Smooth muscle cell (in vitro differentiated cells): Measurements from ENCODE around the gene NINJ2. TPM values are rescaled to one million over a fixed set of nuclear protein-coding genes. Genes with fewer than 3 reads are reported as not detected.
A peak's percentile ranks its signal among the peaks of the same experiment; 100 is the strongest.

Experiments
- DNase-seq: peaks from one replicate; lab custom pipeline; 2025; ENCODE audit not compliant: unreplicated experiment; lab: John Stamatoyannopoulos, UW
- H2AFZ ChIP-seq: fragments of 200-600 bp; sonication (generic); 2 replicates; pipeline ENCODE4 v1.6.0; 2016; ENCODE audit warnings: antibody characterized with exemption, low read depth, mild to moderate bottlenecking
- H3F3A ChIP-seq: fragments of 200-600 bp; sonication (generic); 2 replicates; pipeline ENCODE4 v1.6.0; 2017; ENCODE audit warnings: antibody characterized with exemption, low read depth
- H3K27ac ChIP-seq: fragments of 200-600 bp; sonication (generic); 2 replicates; pipeline ENCODE4 v1.5.1; 2016; ENCODE audit warnings: low read depth, mild to moderate bottlenecking
- H3K27me3 ChIP-seq: fragments of 200-600 bp; sonication (generic); 2 replicates; pipeline ENCODE4 v1.6.1; 2016; ENCODE audit warnings: low read depth, mild to moderate bottlenecking
- H3K36me3 ChIP-seq: fragments of 200-600 bp; sonication (generic); 2 replicates; pipeline ENCODE4 v1.5.1; 2016; ENCODE audit warnings: low read depth
- H3K4me1 ChIP-seq: fragments of 200-600 bp; sonication (generic); 2 replicates; pipeline ENCODE4 v1.5.1; 2016; ENCODE audit warnings: low read depth
- H3K4me2 ChIP-seq: fragments of 200-600 bp; sonication (generic); 2 replicates; pipeline ENCODE4 v1.6.0; 2016; ENCODE audit warnings: mild to moderate bottlenecking
- H3K4me3 ChIP-seq: fragments of 200-600 bp; sonication (generic); 2 replicates; pipeline ENCODE4 v1.5.1; 2016; ENCODE audit warnings: mild to moderate bottlenecking
- H3K79me2 ChIP-seq: fragments of 200-600 bp; sonication (generic); 2 replicates; pipeline ENCODE4 v1.6.0; 2016; ENCODE audit warnings: low read depth, mild to moderate bottlenecking
- H3K9ac ChIP-seq: fragments of 200-600 bp; sonication (generic); 2 replicates; pipeline ENCODE4 v1.6.0; 2016; ENCODE audit warnings: low read depth
- H3K9me3 ChIP-seq: fragments of 200-600 bp; sonication (generic); replicated peaks from 2 replicates; pipeline ENCODE4 v1.5.1; 2016; ENCODE audit warnings: low read depth
- H4K20me1 ChIP-seq: fragments of 200-600 bp; sonication (generic); 2 replicates; pipeline ENCODE4 v1.6.0; 2016; ENCODE audit warnings: low read depth
- WGBS: methylation state at CpG from one replicate; pipeline ENCODE4 v1.1.7; 2016; ENCODE audit warnings: low lambda C conversion rate; 5-methylcytosine and 5-hydroxymethylcytosine counted together
- polyA plus RNA-seq: library from polyadenylated mRNA; unstranded; fragments of >200 nt; fragmentation: Nextera tagmentation; extraction: Ambion mirVana; gene quantifications from 2 replicates; pipeline ENCODE4 v1.2.1, GENCODE V29; 2016
- total RNA-seq: library from RNA; depleted of rRNA; stranded (reverse); fragments of >200 nt; gene quantifications from 2 replicates; pipeline ENCODE4 v1.2.3, GENCODE V29; 2014
- TF ChIP-seq, protein P1 (sequence below): fragments of 200-600 bp; sonication (generic); IDR thresholded peaks from 2 replicates; pipeline ENCODE4 v1.5.1; 2017; ENCODE audit warnings: borderline replicate concordance, mild to moderate bottlenecking, antibody characterized with exemption; ENCODE audit not compliant: insufficient read depth, poor library complexity, severe bottlenecking

Gene NINJ2
- total and polyA plus RNA-seq, 2 experiments from 2014 or later: 4.2 to 12.1 TPM

DNA sequence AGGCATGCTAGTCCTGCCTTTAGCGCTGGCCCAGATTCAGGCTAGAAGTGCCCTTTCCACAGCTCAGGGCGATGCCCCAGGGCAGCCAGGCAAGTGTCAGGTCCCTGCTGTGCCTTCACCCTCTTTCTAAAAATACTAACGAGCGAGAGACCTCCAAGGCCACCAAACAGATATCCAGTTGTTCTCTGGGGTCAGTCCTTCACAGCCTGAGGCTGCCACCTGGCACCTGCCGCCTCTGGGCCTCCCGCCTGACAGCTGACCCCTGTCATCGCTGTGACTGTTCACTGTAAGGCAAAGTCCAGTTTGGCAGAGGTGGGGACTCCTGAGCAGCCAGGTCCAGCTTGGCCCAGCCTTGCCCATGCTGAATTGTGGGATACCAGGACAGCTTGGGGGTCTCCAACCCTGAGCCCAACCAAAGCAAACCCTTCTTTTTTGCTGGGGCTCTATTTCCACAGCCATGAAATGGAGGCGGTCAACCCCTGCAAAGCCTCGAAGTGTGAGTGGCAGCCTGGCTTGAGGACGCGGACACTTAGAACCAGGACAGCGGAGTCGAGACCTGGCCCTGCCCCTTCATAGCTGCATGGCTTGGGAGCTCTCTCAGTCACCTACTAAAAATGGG is 79.9 kb downstream of the NINJ2 start:
- Histone ChIP-seq H3K79me2 (no peaks in the 10 kb centered on the region), H3K4me3 (no peak overlapping the region), H2AFZ (no peak overlapping the region), H3K27ac (no peak overlapping the region), H3K27me3 (no peaks in the 10 kb centered on the region), H3K4me1 (peaks cover 15% of the 10 kb centered on the region), H3K9ac (no peak overlapping the region), H4K20me1 (no peaks in the 10 kb centered on the region), H3K36me3 (no peaks in the 10 kb centered on the region), H3F3A (peaks cover 3% of the 10 kb centered on the region), H3K4me2 (no peak overlapping the region), H3K9me3 (no peaks in the 10 kb centered on the region)
- TF ChIP-seq, protein P1, sequence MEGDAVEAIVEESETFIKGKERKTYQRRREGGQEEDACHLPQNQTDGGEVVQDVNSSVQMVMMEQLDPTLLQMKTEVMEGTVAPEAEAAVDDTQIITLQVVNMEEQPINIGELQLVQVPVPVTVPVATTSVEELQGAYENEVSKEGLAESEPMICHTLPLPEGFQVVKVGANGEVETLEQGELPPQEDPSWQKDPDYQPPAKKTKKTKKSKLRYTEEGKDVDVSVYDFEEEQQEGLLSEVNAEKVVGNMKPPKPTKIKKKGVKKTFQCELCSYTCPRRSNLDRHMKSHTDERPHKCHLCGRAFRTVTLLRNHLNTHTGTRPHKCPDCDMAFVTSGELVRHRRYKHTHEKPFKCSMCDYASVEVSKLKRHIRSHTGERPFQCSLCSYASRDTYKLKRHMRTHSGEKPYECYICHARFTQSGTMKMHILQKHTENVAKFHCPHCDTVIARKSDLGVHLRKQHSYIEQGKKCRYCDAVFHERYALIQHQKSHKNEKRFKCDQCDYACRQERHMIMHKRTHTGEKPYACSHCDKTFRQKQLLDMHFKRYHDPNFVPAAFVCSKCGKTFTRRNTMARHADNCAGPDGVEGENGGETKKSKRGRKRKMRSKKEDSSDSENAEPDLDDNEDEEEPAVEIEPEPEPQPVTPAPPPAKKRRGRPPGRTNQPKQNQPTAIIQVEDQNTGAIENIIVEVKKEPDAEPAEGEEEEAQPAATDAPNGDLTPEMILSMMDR: peak; percentile 16
- no peak for DNase-seq
- 60% methylated on average over 13 of the region's 13 CpGs for WGBS

DNA sequence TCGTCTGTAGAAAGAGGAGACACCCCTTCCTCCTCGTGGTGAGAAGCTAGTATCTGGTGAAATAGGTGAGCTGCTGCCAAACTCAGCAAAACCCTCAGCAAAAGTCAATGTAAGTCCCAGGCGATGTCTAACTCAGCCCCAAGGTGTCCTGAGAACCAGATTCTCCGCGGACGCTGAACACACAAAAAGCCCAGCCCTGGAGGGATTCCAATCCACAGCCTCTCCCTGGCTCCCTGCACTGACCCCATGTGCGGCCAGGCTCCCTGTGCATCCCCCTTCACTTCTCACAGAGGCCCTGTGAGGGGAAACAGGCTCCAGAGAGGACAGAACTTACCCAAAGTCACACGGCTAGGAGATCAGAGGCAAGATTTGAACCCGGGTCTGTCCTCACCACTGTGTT is 81.5 kb downstream of the NINJ2 start:
- TF ChIP-seq, protein P1: no peak
- no peak overlapping the region for H3K4me2 ChIP-seq
- WGBS: 94% methylated on average over 9 of the region's 9 CpGs
- no peaks in the 10 kb centered on the region for H3K36me3 ChIP-seq
- H3K4me1 ChIP-seq: peaks cover 16% of the 10 kb centered on the region
- H3K27me3 ChIP-seq: no peaks in the 10 kb centered on the region
- DNase-seq: no peak
- H3K9ac ChIP-seq: no peak overlapping the region
- H4K20me1 ChIP-seq: no peaks in the 10 kb centered on the region
- no peaks in the 10 kb centered on the region for H3K79me2 ChIP-seq
- no peak overlapping the region for H3K27ac ChIP-seq
- no peak overlapping the region for H2AFZ ChIP-seq
- H3K9me3 ChIP-seq: no peaks in the 10 kb centered on the region
- no peak overlapping the region for H3K4me3 ChIP-seq
- peaks cover 3% of the 10 kb centered on the region for H3F3A ChIP-seq

DNA sequence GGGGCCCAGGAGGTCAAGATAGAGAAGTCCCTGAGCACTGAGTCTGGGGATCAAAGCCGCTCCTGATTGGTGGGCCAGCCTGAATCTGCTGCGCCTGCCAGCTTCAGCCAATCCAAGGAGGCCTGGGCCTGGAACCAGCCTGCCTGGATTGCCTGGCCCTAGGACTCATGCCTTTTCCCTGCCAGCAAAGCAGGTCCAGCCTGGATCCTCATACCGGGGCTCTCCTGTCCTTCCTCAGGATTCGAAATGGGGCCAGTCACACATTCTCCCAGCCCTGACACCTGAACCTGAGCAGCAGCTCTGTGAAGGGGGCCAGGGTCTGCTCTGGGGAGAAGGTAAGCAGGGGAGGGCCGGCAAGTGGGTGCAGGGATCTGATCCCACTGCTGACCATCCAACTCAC is 81.9 kb downstream of the NINJ2 start:
- no peak overlapping the region for H3K27ac ChIP-seq
- H3K9me3 ChIP-seq: no peaks in the 10 kb centered on the region
- no peak overlapping the region for H3K4me3 ChIP-seq
- H3K4me2 ChIP-seq: no peak overlapping the region
- peaks cover 3% of the 10 kb centered on the region for H3F3A ChIP-seq
- peaks cover 16% of the 10 kb centered on the region for H3K4me1 ChIP-seq
- H3K9ac ChIP-seq: no peak overlapping the region
- no peaks in the 10 kb centered on the region for H3K79me2 ChIP-seq
- TF ChIP-seq, protein P1: no peak
- no peaks in the 10 kb centered on the region for H3K27me3 ChIP-seq
- no peaks in the 10 kb centered on the region for H3K36me3 ChIP-seq
- no peaks in the 10 kb centered on the region for H4K20me1 ChIP-seq
- H2AFZ ChIP-seq: no peak overlapping the region
- no peak for DNase-seq
- 94% methylated on average over 5 of the region's 5 CpGs for WGBS

DNA sequence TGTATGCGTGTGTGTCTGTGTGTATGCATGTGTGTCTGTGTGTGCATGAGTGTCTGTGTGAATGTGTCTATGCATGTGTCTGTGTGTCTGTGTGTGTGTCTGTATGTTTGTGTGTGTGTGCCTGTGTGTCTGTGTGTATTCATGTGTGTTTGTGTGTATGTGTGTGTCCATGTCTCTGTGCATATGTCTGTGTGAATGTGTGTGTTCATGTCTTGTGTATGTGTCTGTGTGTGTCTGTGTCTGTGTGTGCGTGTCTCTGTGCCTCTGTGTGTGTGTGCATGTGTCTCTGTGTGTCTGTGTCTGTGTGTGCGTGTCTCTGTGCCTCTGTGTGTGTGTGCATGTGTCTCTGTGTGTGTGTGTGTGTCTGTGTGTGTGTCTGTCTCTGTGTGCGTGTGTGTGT is 82.4 kb downstream of the NINJ2 start:
- peaks cover 3% of the 10 kb centered on the region for H3F3A ChIP-seq
- H3K4me3 ChIP-seq: no peak overlapping the region
- TF ChIP-seq, protein P1: no peak
- no peaks in the 10 kb centered on the region for H3K9me3 ChIP-seq
- no peak overlapping the region for H3K27ac ChIP-seq
- H2AFZ ChIP-seq: no peak overlapping the region
- 98% methylated on average over 4 of the region's 4 CpGs for WGBS
- peaks cover 16% of the 10 kb centered on the region for H3K4me1 ChIP-seq
- H3K36me3 ChIP-seq: no peaks in the 10 kb centered on the region
- no peaks in the 10 kb centered on the region for H3K79me2 ChIP-seq
- H3K27me3 ChIP-seq: no peaks in the 10 kb centered on the region
- H3K4me2 ChIP-seq: no peak overlapping the region
- no peak for DNase-seq
- H3K9ac ChIP-seq: no peak overlapping the region
- H4K20me1 ChIP-seq: no peaks in the 10 kb centered on the region
